ENCODE results near the gene RRM2. TPM values are rescaled to one million over a fixed set of nuclear protein-coding genes. Genes with fewer than 3 reads are reported as not detected.

RRM2 gene
- total RNA-seq, 1 experiment from 2014 or later: 330 TPM

DNA sequence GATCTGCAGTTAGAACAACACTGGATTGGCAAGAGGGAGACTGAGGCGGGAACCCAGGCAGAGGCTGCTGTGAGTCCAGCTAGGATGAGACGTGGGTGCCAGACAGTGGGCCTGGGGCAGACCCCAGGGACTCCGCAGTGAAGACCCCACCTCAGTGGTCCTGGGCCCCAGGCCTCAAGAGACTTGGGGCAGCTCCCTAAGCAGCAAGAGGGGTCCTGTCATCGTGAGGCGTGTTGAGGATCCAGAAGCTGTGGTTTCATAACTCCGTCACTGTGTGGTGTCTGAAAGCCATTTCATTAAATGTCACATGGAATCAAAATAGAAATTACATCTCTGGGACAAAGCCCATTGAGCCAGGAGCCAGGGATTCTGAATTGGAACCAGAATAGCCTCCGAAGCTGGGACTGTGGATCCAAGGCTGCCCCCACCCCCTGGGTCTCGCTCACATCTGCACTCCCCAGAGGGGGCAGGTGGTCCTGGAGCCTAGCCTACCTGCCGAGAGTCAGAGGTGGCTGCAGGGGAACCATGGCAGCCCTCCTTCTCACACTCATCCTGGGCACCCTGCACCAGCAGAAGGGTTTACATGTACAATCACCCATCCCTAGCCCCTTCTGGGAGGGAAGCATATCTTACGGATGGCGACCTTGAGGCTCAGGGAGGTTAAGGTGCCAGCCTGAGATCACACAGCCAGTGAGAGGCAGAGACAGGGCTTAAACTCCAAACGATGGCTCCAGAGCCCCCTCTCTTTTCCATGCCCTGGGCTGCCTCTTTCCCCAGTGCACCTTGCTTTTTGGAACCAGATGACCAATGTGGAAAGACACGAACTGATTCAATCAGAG lies 23.2 kb downstream of the RRM2 start:
- H3K4me1 ChIP-seq (ENCODE audit: control insufficient read depth in 1 of 2, insufficient read depth in 2 of 2, low read length in 2 of 2): peaks cover 0 to 6% of the 10 kb centered on the region in 2 experiments; a peak in 1 of 4 replicates
- H2AFZ ChIP-seq (ENCODE audit: low read depth, low read length, poor library complexity, severe bottlenecking): no peak overlapping the region
- ATAC-seq: no peak
- intact Hi-C loops (cut with micrococcal nuclease): no loop called here
- H3K79me2 ChIP-seq (ENCODE audit: insufficient read depth, low read length): no peaks in the 10 kb centered on the region; the same call in 1 of the 2 replicates
- BruUV-seq (replicated peaks): no TSS peak
- H3K9me3 ChIP-seq (ENCODE audit: control insufficient read depth in 1 of 2, insufficient read depth in 1 of 2, low read depth in 1 of 2, low read length in 2 of 2): no peaks in the 10 kb centered on the region
- ChIA-PET POLR2A (no interaction called here), CTCF (interaction anchor here (1.3 kb wide), 1 partner anchor 263 kb away, joined by 6 read pairs; no protein-coding TSS in a partner anchor), RAD21 (ENCODE audit: low non-redundant PET in 1 of 2, low total read pairs in 2 of 2, uncharacterized antibody in 2 of 2, unreplicated experiment in 2 of 2) (no interaction called here)
- no peak for DNase-seq (ENCODE audit: low read depth, low spot score)
- no peaks in the 10 kb centered on the region; a peak in 3 of 4 replicates for H3K36me3 ChIP-seq (ENCODE audit: control insufficient read depth in 1 of 2, insufficient read depth in 2 of 2, low read length in 2 of 2)
- no peak overlapping the region for H3K4me2 ChIP-seq (ENCODE audit: low read length)
- no peaks in the 10 kb centered on the region for H4K20me1 ChIP-seq (ENCODE audit: insufficient read depth)
- no peak overlapping the region for H3K4me3 ChIP-seq (replicated peaks in 1 of 2; ENCODE audit: low read depth in 1 of 2, low read length in 2 of 2)
- no peak overlapping the region for H3K27ac ChIP-seq (ENCODE audit: low read depth, low read length)
- H3K9ac ChIP-seq (ENCODE audit: low read length): no peak overlapping the region
- TF ChIP-seq YY1 (IDR thresholded peaks at IDR 0.05; ENCODE audit: extremely low read depth, insufficient replicate concordance, low read depth, low read length) (no peak), TCF7L2 (IDR thresholded peaks at IDR 0.05; ENCODE audit: borderline replicate concordance, extremely low read depth, insufficient read depth, insufficient read length) (no peak), EZH2phosphoT487 (IDR thresholded peaks at IDR 0.05; ENCODE audit: borderline replicate concordance) (no peak), FOSL1 (IDR thresholded peaks at IDR 0.05; ENCODE audit: low read depth) (no peak), RAD21 (IDR thresholded peaks at IDR 0.05; ENCODE audit: low read depth) (no peak)
- H3K9me2 ChIP-seq (ENCODE audit: insufficient read depth): no peaks in the 10 kb centered on the region
- H3K27me3 ChIP-seq (ENCODE audit: insufficient read depth, low read length): no peaks in the 10 kb centered on the region

- Histone ChIP-seq H3K27ac (ENCODE audit: low read depth, low read length) (no peak overlapping the region), H3K4me1 (ENCODE audit: control insufficient read depth in 1 of 2, insufficient read depth in 2 of 2, low read length in 2 of 2) (no peaks in the 10 kb centered on the region), H3K9me3 (ENCODE audit: control insufficient read depth in 1 of 2, insufficient read depth in 1 of 2, low read depth in 1 of 2, low read length in 2 of 2) (no peaks in the 10 kb centered on the region), H4K20me1 (ENCODE audit: insufficient read depth) (no peaks in the 10 kb centered on the region), H3K4me3 (replicated peaks in 1 of 2; ENCODE audit: low read depth in 1 of 2, low read length in 2 of 2) (no peak overlapping the region), H3K27me3 (ENCODE audit: insufficient read depth, low read length) (no peaks in the 10 kb centered on the region), H3K4me2 (ENCODE audit: low read length) (no peak overlapping the region), H3K36me3 (ENCODE audit: control insufficient read depth in 1 of 2, insufficient read depth in 2 of 2, low read length in 2 of 2) (no peaks in the 10 kb centered on the region; a peak in 3 of 4 replicates), H3K9me2 (ENCODE audit: insufficient read depth) (no peaks in the 10 kb centered on the region), H3K9ac (ENCODE audit: low read length) (no peak overlapping the region), H3K79me2 (ENCODE audit: insufficient read depth, low read length) (no peaks in the 10 kb centered on the region; the same call in 1 of the 2 replicates), H2AFZ (ENCODE audit: low read depth, low read length, poor library complexity, severe bottlenecking) (no peak overlapping the region)
- POLR2A ChIA-PET: interaction anchor here (1.2 kb wide), 1 partner anchor 9 kb away, joined by 3 read pairs; no protein-coding TSS in a partner anchor
- ATAC-seq (no peak), DNase-seq (ENCODE audit: low read depth, low spot score) (no peak)
- intact Hi-C loops (cut with micrococcal nuclease): no loop called here
- CTCF ChIA-PET: interaction anchor here (0.9 kb wide), 1 partner anchor 262 kb away, joined by 3 read pairs; no protein-coding TSS in a partner anchor
- no TSS peak for BruUV-seq (replicated peaks)
- RAD21 ChIA-PET (ENCODE audit: low non-redundant PET in 1 of 2, low total read pairs in 2 of 2, uncharacterized antibody in 2 of 2, unreplicated experiment in 2 of 2): no interaction called here
- TF ChIP-seq ELF1 (IDR thresholded peaks at IDR 0.05; ENCODE audit: borderline replicate concordance, low read depth): no peak
- no peak for TF ChIP-seq EZH2phosphoT487 (IDR thresholded peaks at IDR 0.05; ENCODE audit: borderline replicate concordance)
- TF ChIP-seq SIN3A (IDR thresholded peaks at IDR 0.05; ENCODE audit: low read depth): no peak
- TF ChIP-seq SRF (IDR thresholded peaks at IDR 0.05; ENCODE audit: low read depth): no peak
- TF ChIP-seq POLR2AphosphoS5 (IDR thresholded peaks at IDR 0.05; ENCODE audit: low read depth, low read length): no peak
- TF ChIP-seq, protein P1, sequence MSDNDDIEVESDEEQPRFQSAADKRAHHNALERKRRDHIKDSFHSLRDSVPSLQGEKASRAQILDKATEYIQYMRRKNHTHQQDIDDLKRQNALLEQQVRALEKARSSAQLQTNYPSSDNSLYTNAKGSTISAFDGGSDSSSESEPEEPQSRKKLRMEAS (IDR thresholded peaks at IDR 0.05): no peak
- no peak for TF ChIP-seq RAD21 (IDR thresholded peaks at IDR 0.05; ENCODE audit: low read depth)
- TF ChIP-seq, protein P2, sequence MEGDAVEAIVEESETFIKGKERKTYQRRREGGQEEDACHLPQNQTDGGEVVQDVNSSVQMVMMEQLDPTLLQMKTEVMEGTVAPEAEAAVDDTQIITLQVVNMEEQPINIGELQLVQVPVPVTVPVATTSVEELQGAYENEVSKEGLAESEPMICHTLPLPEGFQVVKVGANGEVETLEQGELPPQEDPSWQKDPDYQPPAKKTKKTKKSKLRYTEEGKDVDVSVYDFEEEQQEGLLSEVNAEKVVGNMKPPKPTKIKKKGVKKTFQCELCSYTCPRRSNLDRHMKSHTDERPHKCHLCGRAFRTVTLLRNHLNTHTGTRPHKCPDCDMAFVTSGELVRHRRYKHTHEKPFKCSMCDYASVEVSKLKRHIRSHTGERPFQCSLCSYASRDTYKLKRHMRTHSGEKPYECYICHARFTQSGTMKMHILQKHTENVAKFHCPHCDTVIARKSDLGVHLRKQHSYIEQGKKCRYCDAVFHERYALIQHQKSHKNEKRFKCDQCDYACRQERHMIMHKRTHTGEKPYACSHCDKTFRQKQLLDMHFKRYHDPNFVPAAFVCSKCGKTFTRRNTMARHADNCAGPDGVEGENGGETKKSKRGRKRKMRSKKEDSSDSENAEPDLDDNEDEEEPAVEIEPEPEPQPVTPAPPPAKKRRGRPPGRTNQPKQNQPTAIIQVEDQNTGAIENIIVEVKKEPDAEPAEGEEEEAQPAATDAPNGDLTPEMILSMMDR (IDR thresholded peaks at IDR 0.05 in 2 of 3, conservative IDR thresholded peaks at IDR 0.05 in 1 of 3; ENCODE audit: borderline replicate concordance in 1 of 3, insufficient read depth in 1 of 3, low read depth in 2 of 3, low read length in 2 of 3): no peak
- TF ChIP-seq JUND (IDR thresholded peaks at IDR 0.05): no peak
Measured at GRCh38 chr2:10146366-10147005, 23.9 kb downstream of the RRM2 start.

Measured in HCT116 (cell line).